NOMO-1 treated with dmso at 0.1 percent for 144 hours (cell line): ENCODE data around the gene RPH3AL.

Source experiments
- DNase-seq: peaks from one replicate; lab custom pipeline; 2025; ENCODE audit not compliant: unreplicated experiment; lab: John Stamatoyannopoulos, UW

Gene RPH3AL

GRCh38 chr17:303168-303567 is 49.4 kb downstream of the RPH3AL start:
- no peak for DNase-seq

GRCh38 chr17:302300-302698 is 50.3 kb downstream of the RPH3AL start:
- DNase-seq, result no peak

GRCh38 chr17:301681-302299 is 50.8 kb downstream of the RPH3AL start:
- DNase-seq, result no peak

GRCh38 chr17:300881-301280 is 51.7 kb downstream of the RPH3AL start:
- no peak for DNase-seq

- DNase-seq, result no peak
Observed at GRCh38 chr17:299546-299945, 53.1 kb downstream of the RPH3AL start.

GRCh38 chr17:298791-299450 is 53.7 kb downstream of the RPH3AL start:
- no peak for DNase-seq

- DNase-seq, result no peak
Observed at GRCh38 chr17:297758-298157, 54.8 kb downstream of the RPH3AL start.

GRCh38 chr17:296906-297690 is 55.5 kb downstream of the RPH3AL start:
- no peak for DNase-seq

- no peak for DNase-seq
Observed at GRCh38 chr17:296379-296778, 56.2 kb downstream of the RPH3AL start.

- no peak for DNase-seq
Observed at GRCh38 chr17:292531-293382, 59.9 kb downstream of the RPH3AL start.

- DNase-seq, result no peak
Observed at GRCh38 chr17:292016-292415, 60.6 kb downstream of the RPH3AL start.

GRCh38 chr17:291587-291986 is 61.0 kb downstream of the RPH3AL start:
- DNase-seq, result no peak

GRCh38 chr17:290626-291025 is 62.0 kb downstream of the RPH3AL start:
- no peak for DNase-seq

- DNase-seq, result no peak
Observed at GRCh38 chr17:290121-290521, 62.5 kb downstream of the RPH3AL start.

GRCh38 chr17:289409-289808 is 63.2 kb downstream of the RPH3AL start:
- no peak for DNase-seq

GRCh38 chr17:288802-289356 is 63.7 kb downstream of the RPH3AL start:
- no peak for DNase-seq

GRCh38 chr17:286571-286970 is 66.0 kb downstream of the RPH3AL start:
- no peak for DNase-seq

- no peak for DNase-seq
Observed at GRCh38 chr17:285751-286422, 66.7 kb downstream of the RPH3AL start.

GRCh38 chr17:284676-285355 is 67.8 kb downstream of the RPH3AL start:
- DNase-seq, result no peak
